ENCODE measurements around the gene GNB2. TPM values are rescaled to one million over a fixed set of nuclear protein-coding genes. Genes with fewer than 3 reads are reported as not detected.

The GNB2 gene
- total and polyA plus RNA-seq, 10 donors: 104 to 342 (median 242) TPM

DNA sequence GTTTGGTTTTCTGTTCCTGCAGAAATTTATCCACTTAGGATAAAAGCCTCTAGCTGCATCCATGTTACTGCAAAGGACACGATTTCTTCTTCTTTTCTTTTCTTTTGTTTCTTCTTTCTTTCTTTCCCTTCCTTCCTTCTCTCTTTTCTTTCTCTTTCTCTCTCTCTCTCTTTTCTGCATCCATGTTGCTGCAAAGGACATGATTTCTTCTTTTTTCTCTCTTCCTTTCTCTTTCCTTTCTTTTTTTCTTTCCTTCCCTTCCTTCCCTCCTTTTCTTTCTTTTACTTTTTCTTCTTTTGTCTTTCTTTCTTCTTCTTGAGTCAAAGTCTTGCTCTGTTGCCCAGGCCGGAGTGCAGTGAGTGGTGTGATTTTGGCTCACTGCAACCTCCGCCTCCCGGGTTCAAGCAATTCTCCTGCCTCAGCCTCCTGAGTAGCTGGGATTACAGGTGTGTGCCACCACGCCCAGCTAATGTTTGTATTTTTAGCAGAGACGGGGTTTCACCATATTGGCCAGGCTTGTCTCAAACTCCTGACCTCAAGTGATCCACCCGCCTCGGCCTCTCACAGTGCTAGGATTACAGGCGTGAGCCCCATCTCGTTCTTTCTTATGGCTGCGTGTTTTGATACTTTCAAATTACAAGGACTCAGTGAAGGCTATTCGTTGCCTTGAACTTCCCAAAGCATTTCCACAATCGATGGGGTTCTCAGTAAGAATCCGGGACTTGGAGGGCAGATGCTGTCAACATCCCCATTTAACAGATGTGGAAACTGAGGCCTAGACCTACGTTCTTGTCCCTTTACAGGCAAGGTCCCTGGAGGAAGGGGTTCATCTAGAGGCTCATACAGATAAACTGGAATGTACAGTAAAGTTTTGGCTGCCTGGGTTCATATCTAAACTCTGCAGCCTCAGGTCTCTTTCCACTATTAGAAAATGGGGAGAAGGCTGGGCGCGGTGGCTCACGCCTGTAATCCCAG, 1.9 kb upstream of the GNB2 start:
- no peak overlapping the region for H3K4me3 ChIP-seq
- WGBS, 5 donors: 92 to 95% (median 93%) methylated on average over 18 of the region's 18 CpGs
- TF ChIP-seq, protein P1, sequence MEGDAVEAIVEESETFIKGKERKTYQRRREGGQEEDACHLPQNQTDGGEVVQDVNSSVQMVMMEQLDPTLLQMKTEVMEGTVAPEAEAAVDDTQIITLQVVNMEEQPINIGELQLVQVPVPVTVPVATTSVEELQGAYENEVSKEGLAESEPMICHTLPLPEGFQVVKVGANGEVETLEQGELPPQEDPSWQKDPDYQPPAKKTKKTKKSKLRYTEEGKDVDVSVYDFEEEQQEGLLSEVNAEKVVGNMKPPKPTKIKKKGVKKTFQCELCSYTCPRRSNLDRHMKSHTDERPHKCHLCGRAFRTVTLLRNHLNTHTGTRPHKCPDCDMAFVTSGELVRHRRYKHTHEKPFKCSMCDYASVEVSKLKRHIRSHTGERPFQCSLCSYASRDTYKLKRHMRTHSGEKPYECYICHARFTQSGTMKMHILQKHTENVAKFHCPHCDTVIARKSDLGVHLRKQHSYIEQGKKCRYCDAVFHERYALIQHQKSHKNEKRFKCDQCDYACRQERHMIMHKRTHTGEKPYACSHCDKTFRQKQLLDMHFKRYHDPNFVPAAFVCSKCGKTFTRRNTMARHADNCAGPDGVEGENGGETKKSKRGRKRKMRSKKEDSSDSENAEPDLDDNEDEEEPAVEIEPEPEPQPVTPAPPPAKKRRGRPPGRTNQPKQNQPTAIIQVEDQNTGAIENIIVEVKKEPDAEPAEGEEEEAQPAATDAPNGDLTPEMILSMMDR (IDR thresholded peaks at IDR 0.05 in 8 of 11, conservative IDR thresholded peaks at IDR 0.05 in 3 of 11): no peak
- no peak for TF ChIP-seq POLR2A (IDR thresholded peaks at IDR 0.05)
- TF ChIP-seq POLR2AphosphoS5 (IDR thresholded peaks at IDR 0.05): no peak
- H3K27me3 ChIP-seq (replicated peaks in 1 of 7): no peaks in the 10 kb centered on the region
- no peak overlapping the region for H3K27ac ChIP-seq
- H3K36me3 ChIP-seq: peaks cover 0 to 6% (median 4%) of the 10 kb centered on the region in 6 donors
- H3K4me1 ChIP-seq: peaks cover 7 to 24% (median 21%) of the 10 kb centered on the region in 6 donors
- intact Hi-C loops (cut with DNase I; ENCODE audit: low total_unique reads): loop anchor here (10.0 kb wide), 1 partner anchor 57 kb away; the partner anchor contains the start of gene MOSPD3
- H3K9me3 ChIP-seq: no peaks in the 10 kb centered on the region
- DNase-seq: peak; percentile 69

DNA sequence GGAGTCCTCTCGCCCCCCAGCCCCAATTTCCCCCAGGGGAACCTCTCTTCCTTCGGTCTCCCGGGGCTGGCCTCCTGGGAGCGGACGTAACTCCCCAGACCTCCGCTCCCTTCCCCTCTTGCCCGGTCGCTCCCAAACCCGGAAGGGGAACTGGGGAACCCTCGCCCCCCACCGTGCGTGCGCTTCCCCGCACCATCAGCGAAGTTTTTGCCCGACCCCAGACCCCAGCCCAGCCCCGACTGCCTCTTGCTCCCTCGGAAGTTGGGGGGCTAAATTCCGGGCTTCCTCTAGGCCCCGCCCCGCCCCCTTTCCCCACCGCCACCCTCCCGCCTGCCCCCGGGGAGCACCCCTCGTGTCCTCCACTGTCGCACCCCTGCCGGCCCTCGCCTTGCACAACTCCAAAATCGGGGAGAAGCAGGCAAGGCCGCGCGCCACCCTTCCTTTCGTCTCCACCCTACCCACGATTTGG, 436 bp downstream of the GNB2 start:
- H3K4me1 ChIP-seq: peaks cover 7 to 47% (median 36%) of the 10 kb centered on the region in 6 donors
- intact Hi-C loops (cut with DNase I; ENCODE audit: low total_unique reads): loop anchor here (10.0 kb wide), 1 partner anchor 59 kb away; the partner anchor contains the start of gene MOSPD3
- DNase-seq: peak; percentile 92
- H3K27ac ChIP-seq: peak overlapping the region; percentile 97 to 100 (median 99)
- WGBS, 5 donors: 0 to 1% (median 0%) methylated on average over 30 to 34 of the region's 34 CpGs
- H3K36me3 ChIP-seq: peaks cover 0 to 30% (median 27%) of the 10 kb centered on the region in 6 donors
- H3K4me3 ChIP-seq: peak overlapping the region; percentile 86 to 98 (median 92)
- H3K9me3 ChIP-seq: no peaks in the 10 kb centered on the region
- no peaks in the 10 kb centered on the region for H3K27me3 ChIP-seq (replicated peaks in 1 of 7)
- TF ChIP-seq POLR2A (IDR thresholded peaks at IDR 0.05) (no peak), POLR2AphosphoS5 (IDR thresholded peaks at IDR 0.05) (peak in 1 of 3 donors; percentile 17)
- TF ChIP-seq, protein P1 (IDR thresholded peaks at IDR 0.05 in 8 of 11, conservative IDR thresholded peaks at IDR 0.05 in 3 of 11): no peak

DNA sequence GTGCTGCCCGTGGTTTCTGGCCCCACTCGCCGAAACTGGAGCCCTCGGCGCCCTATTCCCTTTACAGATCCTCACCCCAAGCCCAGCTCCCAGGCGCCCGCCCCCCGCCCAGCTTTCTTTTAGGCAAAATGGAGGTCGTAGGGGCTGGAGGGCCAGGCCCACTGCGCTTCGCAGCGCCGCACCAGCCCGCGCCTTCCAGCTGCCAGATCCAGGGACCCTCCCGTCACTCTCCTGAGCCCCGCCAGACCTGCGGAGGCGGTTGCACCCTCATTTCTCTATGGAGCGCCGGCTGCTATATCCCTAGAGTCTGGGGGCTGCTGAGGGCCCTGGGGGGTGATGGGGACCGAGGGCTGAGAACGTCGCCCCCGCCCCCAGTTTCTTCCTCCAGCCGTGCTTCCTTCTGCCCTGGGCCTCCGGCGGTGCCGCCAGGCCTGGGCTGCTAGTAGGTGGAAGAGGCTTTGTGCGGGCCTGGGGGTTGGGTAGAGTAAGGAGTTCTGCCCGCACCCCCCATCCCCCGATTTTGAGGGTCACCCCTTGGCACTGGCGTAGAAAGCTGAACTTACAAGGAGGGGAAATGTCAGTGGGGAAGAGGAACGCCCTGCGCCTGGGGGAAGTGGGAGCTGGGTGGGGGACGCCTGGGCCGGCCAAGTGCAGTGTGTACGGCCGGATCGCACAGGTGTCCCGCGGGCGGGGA, 1.0 kb downstream of the GNB2 start:
- Histone ChIP-seq H3K9me3 (no peaks in the 10 kb centered on the region), H3K36me3 (peaks cover 0 to 36% (median 33%) of the 10 kb centered on the region in 6 donors), H3K4me3 (peak overlapping the region; percentile 86 to 98 (median 92)), H3K27me3 (replicated peaks in 1 of 7) (no peaks in the 10 kb centered on the region), H3K27ac (peak overlapping the region; percentile 97 to 100 (median 99)), H3K4me1 (peaks cover 7 to 53% (median 40%) of the 10 kb centered on the region in 6 donors)
- WGBS, 5 donors: 0 to 1% (median 0%) methylated on average over 36 to 43 of the region's 43 CpGs
- peak in 2 of 3 donors; percentile 15 to 45 for TF ChIP-seq POLR2AphosphoS5 (IDR thresholded peaks at IDR 0.05)
- TF ChIP-seq POLR2A (IDR thresholded peaks at IDR 0.05): no peak
- DNase-seq: peak; percentile 92
- intact Hi-C loops (cut with DNase I; ENCODE audit: low total_unique reads): loop anchor here (10.0 kb wide), 1 partner anchor 60 kb away; the partner anchor contains the start of gene MOSPD3

DNA sequence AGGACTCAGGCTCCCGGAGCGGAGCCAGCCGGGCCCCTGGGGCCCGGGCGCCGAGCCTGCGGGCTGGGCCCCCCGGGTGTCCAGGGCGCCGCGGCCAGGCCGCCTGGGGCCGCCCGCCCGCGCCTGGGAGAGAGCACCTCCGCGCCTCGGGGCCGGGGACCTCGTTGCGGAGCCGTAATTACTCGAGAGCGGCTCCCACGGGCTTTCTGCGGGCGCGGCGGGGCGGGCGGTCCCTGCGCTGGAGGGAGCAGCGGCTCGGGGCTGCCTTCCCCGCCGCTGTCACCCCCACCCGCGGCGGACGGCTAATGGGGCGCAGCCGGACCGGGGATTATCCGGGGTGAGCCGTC, 1.5 kb downstream of the GNB2 start:
- DNase-seq: peak; percentile 89
- Histone ChIP-seq H3K4me3 (peak overlapping the region; percentile 86 to 98 (median 92)), H3K9me3 (no peaks in the 10 kb centered on the region), H3K27ac (peak overlapping the region; percentile 97 to 100 (median 99)), H3K36me3 (peaks cover 0 to 41% (median 37%) of the 10 kb centered on the region in 6 donors), H3K4me1 (peaks cover 7 to 58% (median 44%) of the 10 kb centered on the region in 6 donors), H3K27me3 (replicated peaks in 1 of 7) (no peaks in the 10 kb centered on the region)
- 0% methylated on average over 15 to 46 of the region's 46 CpGs for WGBS, 5 donors
- TF ChIP-seq POLR2AphosphoS5 (IDR thresholded peaks at IDR 0.05) (no peak), POLR2A (IDR thresholded peaks at IDR 0.05) (no peak)
- TF ChIP-seq, protein P1 (IDR thresholded peaks at IDR 0.05 in 8 of 11, conservative IDR thresholded peaks at IDR 0.05 in 3 of 11): no peak
- intact Hi-C loops (cut with DNase I; ENCODE audit: low total_unique reads): loop anchor here (10.0 kb wide), 1 partner anchor 60 kb away; the partner anchor contains the start of gene MOSPD3

Measured in spleen (tissue), 11 donors.